Thoracic aorta (tissue), 2 donors: ENCODE data around the gene AMFR. TPM values are rescaled to one million over a fixed set of nuclear protein-coding genes. Genes with fewer than 3 reads are reported as not detected.
A peak's percentile ranks its signal among the peaks of the same experiment; 100 is the strongest.

Experiments
- ATAC-seq: fragments of 150-250 bp; one replicate; pipeline ENCODE4 v1.8.0; 2017; ENCODE audit warnings: low read depth; ENCODE audit not compliant: insufficient number of reproducible peaks, low FRiP score
- DNase-seq: peaks from one replicate; pipeline ENCODE4 v3.0.0-alpha.2; 2020; ENCODE audit warnings: low spot score
- H3K27ac ChIP-seq, 2 donors: fragments of 200-600 bp; sonication (generic); 1 replicate in 1 of 2; 2 replicates in 1 of 2; pipeline ENCODE4 v1.5.1; 2016; ENCODE audit warnings: mild to moderate bottlenecking in 2 of 2, moderate library complexity in 2 of 2
- H3K27me3 ChIP-seq: fragments of 200-600 bp; sonication (generic); replicated peaks from 2 replicates; pipeline ENCODE4 v1.6.0; 2016; ENCODE audit warnings: mild to moderate bottlenecking; ENCODE audit not compliant: insufficient read depth
- H3K36me3 ChIP-seq: fragments of 200-600 bp; sonication (generic); one replicate; pipeline ENCODE4 v1.5.1; 2016
- H3K4me1 ChIP-seq, 2 donors: fragments of 200-600 bp; sonication (generic); 1 replicate in 1 of 2; 2 replicates in 1 of 2; pipeline versions ENCODE4 v1.5.1 to v1.6.0; 2016; ENCODE audit warnings: low read depth in 2 of 2, mild to moderate bottlenecking in 1 of 2; ENCODE audit not compliant: control insufficient read depth in 1 of 2
- H3K4me3 ChIP-seq: fragments of 200-600 bp; sonication (generic); 2 replicates; pipeline ENCODE4 v1.5.1; 2016; ENCODE audit warnings: mild to moderate bottlenecking
- H3K9me3 ChIP-seq: fragments of 200-600 bp; sonication (generic); 2 replicates; pipeline ENCODE4 v1.5.1; 2016
- total RNA-seq, 2 donors: library from RNA; depleted of rRNA; stranded (reverse); fragments of >200 nt; gene quantifications; one replicate each; pipeline versions ENCODE4 v1.1.0 to v1.2.3, GENCODE V29; 2016
- TF ChIP-seq, protein P1 (sequence below): fragments of 200-600 bp; sonication (generic); IDR thresholded peaks from one replicate; pipeline ENCODE4 v1.5.1; 2019; ENCODE audit warnings: antibody characterized with exemption

Gene AMFR
- total RNA-seq, 2 donors from 2014 or later: 153 to 209 TPM

- H3K9me3 ChIP-seq: no peaks in the 10 kb centered on the region
- peaks cover 29 to 30% of the 10 kb centered on the region in 2 donors for H3K4me1 ChIP-seq
- ATAC-seq (peak; percentile 11), DNase-seq (no peak)
- TF ChIP-seq, protein P1, sequence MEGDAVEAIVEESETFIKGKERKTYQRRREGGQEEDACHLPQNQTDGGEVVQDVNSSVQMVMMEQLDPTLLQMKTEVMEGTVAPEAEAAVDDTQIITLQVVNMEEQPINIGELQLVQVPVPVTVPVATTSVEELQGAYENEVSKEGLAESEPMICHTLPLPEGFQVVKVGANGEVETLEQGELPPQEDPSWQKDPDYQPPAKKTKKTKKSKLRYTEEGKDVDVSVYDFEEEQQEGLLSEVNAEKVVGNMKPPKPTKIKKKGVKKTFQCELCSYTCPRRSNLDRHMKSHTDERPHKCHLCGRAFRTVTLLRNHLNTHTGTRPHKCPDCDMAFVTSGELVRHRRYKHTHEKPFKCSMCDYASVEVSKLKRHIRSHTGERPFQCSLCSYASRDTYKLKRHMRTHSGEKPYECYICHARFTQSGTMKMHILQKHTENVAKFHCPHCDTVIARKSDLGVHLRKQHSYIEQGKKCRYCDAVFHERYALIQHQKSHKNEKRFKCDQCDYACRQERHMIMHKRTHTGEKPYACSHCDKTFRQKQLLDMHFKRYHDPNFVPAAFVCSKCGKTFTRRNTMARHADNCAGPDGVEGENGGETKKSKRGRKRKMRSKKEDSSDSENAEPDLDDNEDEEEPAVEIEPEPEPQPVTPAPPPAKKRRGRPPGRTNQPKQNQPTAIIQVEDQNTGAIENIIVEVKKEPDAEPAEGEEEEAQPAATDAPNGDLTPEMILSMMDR: no peak
- H3K27ac ChIP-seq: peak overlapping the region; percentile 83 to 93
- H3K4me3 ChIP-seq: peak overlapping the region; percentile 98
- H3K36me3 ChIP-seq: no peaks in the 10 kb centered on the region
- no peaks in the 10 kb centered on the region for H3K27me3 ChIP-seq
Observed at GRCh38 chr16:56424791-56425438, 430 bp downstream of the AMFR start.

GRCh38 chr16:56424404-56424764 is 961 bp downstream of the AMFR start:
- H3K4me3 ChIP-seq: peak overlapping the region; percentile 98
- no peaks in the 10 kb centered on the region for H3K36me3 ChIP-seq
- TF ChIP-seq, protein P1: no peak
- no peaks in the 10 kb centered on the region for H3K9me3 ChIP-seq
- DNase-seq: no peak
- H3K27me3 ChIP-seq: no peaks in the 10 kb centered on the region
- peaks cover 29 to 30% of the 10 kb centered on the region in 2 donors for H3K4me1 ChIP-seq
- H3K27ac ChIP-seq: peak overlapping the region; percentile 83 to 93
- no peak for ATAC-seq

GRCh38 chr16:56423584-56424403 is 1.6 kb downstream of the AMFR start:
- H3K9me3 ChIP-seq: no peaks in the 10 kb centered on the region
- H3K4me1 ChIP-seq: peaks cover 29 to 30% of the 10 kb centered on the region in 2 donors
- ATAC-seq (no peak), DNase-seq (no peak)
- no peaks in the 10 kb centered on the region for H3K27me3 ChIP-seq
- TF ChIP-seq, protein P1: no peak
- H3K4me3 ChIP-seq: peak overlapping the region; percentile 98
- peak overlapping the region in 1 of 2 donors; percentile 93 for H3K27ac ChIP-seq
- no peaks in the 10 kb centered on the region for H3K36me3 ChIP-seq

DNA sequence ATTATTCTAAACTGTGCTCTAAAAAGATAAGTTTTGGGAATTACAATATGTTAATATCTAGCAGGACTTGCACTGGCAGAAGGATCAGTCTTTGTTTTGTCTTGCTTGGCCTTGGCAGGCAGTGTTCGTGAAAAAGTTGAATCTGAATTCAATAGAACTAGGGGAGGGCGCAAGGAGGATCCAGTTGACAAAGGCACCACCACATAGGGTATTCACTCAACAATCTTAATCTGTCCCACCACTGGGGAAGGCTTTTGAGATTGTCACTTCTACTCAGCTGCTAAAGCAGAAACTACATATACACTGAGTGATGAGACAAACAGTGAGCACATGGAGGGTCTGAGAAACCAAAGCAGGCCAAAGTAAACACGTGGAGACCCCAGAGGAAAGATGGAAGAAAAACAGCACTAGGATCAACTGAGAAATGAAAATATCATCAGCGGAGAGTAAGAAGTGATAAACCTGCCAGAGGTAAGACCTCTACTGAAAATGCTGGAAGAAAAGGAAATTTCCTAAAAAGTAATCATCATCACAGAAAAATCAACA is 2.4 kb downstream of the AMFR start:
- no peaks in the 10 kb centered on the region for H3K27me3 ChIP-seq
- no peaks in the 10 kb centered on the region for H3K9me3 ChIP-seq
- H3K4me3 ChIP-seq: peak overlapping the region; percentile 98
- TF ChIP-seq, protein P1: no peak
- peaks cover 29 to 30% of the 10 kb centered on the region in 2 donors for H3K4me1 ChIP-seq
- no peak for ATAC-seq
- no peak overlapping the region for H3K27ac ChIP-seq
- no peaks in the 10 kb centered on the region for H3K36me3 ChIP-seq
- no peak for DNase-seq

DNA sequence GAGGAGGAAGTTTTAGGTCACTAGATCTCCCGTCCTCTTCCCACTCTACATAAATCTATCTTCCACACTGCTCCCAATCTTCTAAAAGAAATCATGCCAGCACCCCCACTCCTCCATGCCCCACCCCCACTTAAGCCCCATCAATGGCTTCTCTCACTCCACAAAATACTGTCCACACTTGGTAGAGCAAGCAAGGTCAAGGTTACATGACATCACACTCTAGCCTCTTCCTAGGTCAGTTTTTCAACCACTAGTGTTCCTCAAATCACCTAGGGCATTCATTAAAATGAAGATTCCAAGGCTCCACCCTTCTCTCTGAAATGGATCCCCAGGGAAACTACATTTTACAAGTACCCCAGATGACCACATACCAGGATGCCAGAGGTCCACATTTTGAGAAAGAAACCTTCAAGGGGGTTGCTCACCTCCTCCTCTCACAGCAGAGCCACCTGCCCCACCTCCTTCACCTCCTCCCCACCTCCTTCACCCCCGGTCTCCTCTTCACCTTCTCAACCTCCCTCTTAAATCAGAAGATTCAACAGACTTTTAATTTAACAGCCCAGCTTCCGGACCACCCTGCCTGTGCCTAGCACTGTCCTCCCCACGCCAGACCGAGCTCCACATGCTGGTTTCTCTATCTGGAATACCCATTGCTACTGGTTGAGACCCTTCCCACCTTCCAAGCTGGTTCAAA is 3.2 kb downstream of the AMFR start:
- Histone ChIP-seq H3K9me3 (no peaks in the 10 kb centered on the region), H3K4me1 (peaks cover 29 to 30% of the 10 kb centered on the region in 2 donors), H3K27ac (no peak overlapping the region), H3K4me3 (no peak overlapping the region), H3K36me3 (no peaks in the 10 kb centered on the region), H3K27me3 (no peaks in the 10 kb centered on the region)
- DNase-seq: no peak
- ATAC-seq: no peak
- TF ChIP-seq, protein P1: no peak
